SK-N-SH treated with all-trans-retinoic acid at 6 μM for 48 hours (cell line): Measurements from ENCODE around the gene CCDC73.

ENCODE experiments used
- ARNTL ChIP-seq: fragments of 450-650 bp; formaldehyde crosslinking; IDR thresholded peaks from 2 replicates; pipeline ENCODE4 v1.5.0; 2020; ENCODE audit warnings: low read depth, mild to moderate bottlenecking, moderate library complexity, borderline replicate concordance
- ESRRG ChIP-seq: fragments of 250-450 bp; sonication (Bioruptor Pico); IDR thresholded peaks from 2 replicates; pipeline ENCODE4 v1.6.1; 2021; ENCODE audit warnings: mild to moderate bottlenecking
- GLIS3 ChIP-seq: fragments of 250-450 bp; sonication (Bioruptor Pico); IDR thresholded peaks from 2 replicates; pipeline ENCODE4 v1.5.0; 2020; ENCODE audit warnings: mild to moderate bottlenecking, moderate library complexity
- ISL1 ChIP-seq: fragments of 250-450 bp; sonication (Bioruptor Pico); IDR thresholded peaks from 2 replicates; pipeline ENCODE4 v2.1.2; 2022; ENCODE audit warnings: mild to moderate bottlenecking, moderate library complexity
- OSR1 ChIP-seq: fragments of 250-450 bp; sonication (Bioruptor Pico); IDR thresholded peaks from 2 replicates; pipeline ENCODE4 v1.8.0; 2022; ENCODE audit warnings: moderate library complexity, mild to moderate bottlenecking, inconsistent platforms
- PPARA ChIP-seq: fragments of 250-450 bp; sonication (Bioruptor Pico); IDR thresholded peaks from 2 replicates; pipeline ENCODE4 v1.5.0; 2020; ENCODE audit warnings: mild to moderate bottlenecking, borderline replicate concordance
- RARB ChIP-seq: fragments of 250-450 bp; sonication (Bioruptor Pico); IDR thresholded peaks from 2 replicates; pipeline ENCODE4 v1.8.0; 2021; ENCODE audit warnings: mild to moderate bottlenecking, moderate library complexity
- TOX ChIP-seq: fragments of 250-450 bp; sonication (Bioruptor Pico); IDR thresholded peaks from 2 replicates; pipeline ENCODE4 v1.8.0; 2021; ENCODE audit warnings: mild to moderate bottlenecking, moderate library complexity, borderline replicate concordance
- ZC3H10 ChIP-seq: fragments of 250-450 bp; sonication (Bioruptor Pico); IDR thresholded peaks from 2 replicates; pipeline ENCODE4 v1.5.1; 2021; ENCODE audit warnings: mild to moderate bottlenecking, moderate library complexity
- ZFP3 ChIP-seq: fragments of 250-450 bp; sonication (Bioruptor Pico); IDR thresholded peaks from 2 replicates; pipeline ENCODE4 v1.5.0; 2020; ENCODE audit warnings: mild to moderate bottlenecking, moderate library complexity
- ZFP30 ChIP-seq: fragments of 450-650 bp; formaldehyde crosslinking; IDR thresholded peaks from 2 replicates; pipeline ENCODE4 v1.5.0; 2022; ENCODE audit warnings: mild to moderate bottlenecking, moderate library complexity
- TF ChIP-seq, protein P1 (sequence below): fragments of 250-450 bp; sonication (Bioruptor Pico); IDR thresholded peaks from 2 replicates; pipeline ENCODE4 v1.5.1; 2020; ENCODE audit warnings: low read depth, mild to moderate bottlenecking, moderate library complexity
- TF ChIP-seq, protein P2 (sequence below): fragments of 250-450 bp; sonication (Bioruptor Pico); IDR thresholded peaks from 2 replicates; pipeline ENCODE4 v1.8.0; 2020; ENCODE audit warnings: mild to moderate bottlenecking, moderate library complexity, borderline replicate concordance

DNA sequence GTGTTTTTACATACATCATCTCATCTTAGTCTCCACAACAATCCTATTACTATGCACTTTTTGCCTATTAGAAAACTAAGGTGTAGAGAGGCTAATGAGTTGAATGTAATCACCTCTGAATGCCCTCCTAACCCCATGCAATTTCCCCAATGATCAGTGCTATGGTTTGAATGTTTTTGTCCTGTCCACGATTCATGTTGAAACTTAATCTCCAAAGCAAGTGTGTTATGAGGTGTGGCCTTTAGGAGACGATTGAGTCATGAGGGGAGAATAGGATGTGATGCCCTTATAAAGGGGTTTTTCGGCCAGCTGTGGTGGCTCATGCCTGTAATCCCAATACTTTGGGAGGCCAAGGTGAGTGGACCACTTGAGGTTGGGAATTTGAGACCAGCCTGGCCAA, 2.0 kb upstream of the CCDC73 start:
- no peak for TF ChIP-seq ZFP30 (CRISPR knock-in tag)
- no peak for TF ChIP-seq PPARA
- TF ChIP-seq, protein P1, sequence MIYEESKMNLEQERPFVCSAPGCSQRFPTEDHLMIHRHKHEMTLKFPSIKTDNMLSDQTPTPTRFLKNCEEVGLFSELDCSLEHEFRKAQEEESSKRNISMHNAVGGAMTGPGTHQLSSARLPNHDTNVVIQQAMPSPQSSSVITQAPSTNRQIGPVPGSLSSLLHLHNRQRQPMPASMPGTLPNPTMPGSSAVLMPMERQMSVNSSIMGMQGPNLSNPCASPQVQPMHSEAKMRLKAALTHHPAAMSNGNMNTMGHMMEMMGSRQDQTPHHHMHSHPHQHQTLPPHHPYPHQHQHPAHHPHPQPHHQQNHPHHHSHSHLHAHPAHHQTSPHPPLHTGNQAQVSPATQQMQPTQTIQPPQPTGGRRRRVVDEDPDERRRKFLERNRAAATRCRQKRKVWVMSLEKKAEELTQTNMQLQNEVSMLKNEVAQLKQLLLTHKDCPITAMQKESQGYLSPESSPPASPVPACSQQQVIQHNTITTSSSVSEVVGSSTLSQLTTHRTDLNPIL (CRISPR knock-in tag) = no peak
- TF ChIP-seq, protein P2, sequence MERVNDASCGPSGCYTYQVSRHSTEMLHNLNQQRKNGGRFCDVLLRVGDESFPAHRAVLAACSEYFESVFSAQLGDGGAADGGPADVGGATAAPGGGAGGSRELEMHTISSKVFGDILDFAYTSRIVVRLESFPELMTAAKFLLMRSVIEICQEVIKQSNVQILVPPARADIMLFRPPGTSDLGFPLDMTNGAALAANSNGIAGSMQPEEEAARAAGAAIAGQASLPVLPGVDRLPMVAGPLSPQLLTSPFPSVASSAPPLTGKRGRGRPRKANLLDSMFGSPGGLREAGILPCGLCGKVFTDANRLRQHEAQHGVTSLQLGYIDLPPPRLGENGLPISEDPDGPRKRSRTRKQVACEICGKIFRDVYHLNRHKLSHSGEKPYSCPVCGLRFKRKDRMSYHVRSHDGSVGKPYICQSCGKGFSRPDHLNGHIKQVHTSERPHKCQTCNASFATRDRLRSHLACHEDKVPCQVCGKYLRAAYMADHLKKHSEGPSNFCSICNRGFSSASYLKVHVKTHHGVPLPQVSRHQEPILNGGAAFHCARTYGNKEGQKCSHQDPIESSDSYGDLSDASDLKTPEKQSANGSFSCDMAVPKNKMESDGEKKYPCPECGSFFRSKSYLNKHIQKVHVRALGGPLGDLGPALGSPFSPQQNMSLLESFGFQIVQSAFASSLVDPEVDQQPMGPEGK (CRISPR knock-in tag) = no peak
- TF ChIP-seq RARB (CRISPR knock-in tag) = no peak
- no peak for TF ChIP-seq ZFP3 (CRISPR knock-in tag)
- TF ChIP-seq ISL1 (CRISPR knock-in tag) = no peak
- TF ChIP-seq ESRRG (CRISPR knock-in tag) = no peak
- no peak for TF ChIP-seq TOX (CRISPR knock-in tag)
- TF ChIP-seq OSR1 (CRISPR knock-in tag) = no peak
- TF ChIP-seq ZC3H10 (CRISPR knock-in tag) = no peak
- TF ChIP-seq ARNTL = no peak
- TF ChIP-seq GLIS3 = no peak
